HepG2 (cell line): Measurements from ENCODE around the gene RHOT2. TPM values are rescaled to one million over a fixed set of nuclear protein-coding genes. Genes with fewer than 3 reads are reported as not detected.

Source experiments
- DNMT1 ChIP-seq: sonication (generic); formaldehyde crosslinking; IDR thresholded peaks from 2 replicates; pipeline ENCODE4 v1.5.1; 2020; ENCODE audit warnings: mild to moderate bottlenecking, missing genetic modification reagents
- ESRRA ChIP-seq: sonication (generic); formaldehyde crosslinking; IDR thresholded peaks from 2 replicates; pipeline ENCODE4 v1.5.1; 2020; ENCODE audit warnings: mild to moderate bottlenecking, low read depth, missing genetic modification reagents
- HCFC1 ChIP-seq: fragments of 150-350 bp; IDR thresholded peaks from 2 replicates; pipeline ENCODE4 v1.6.1; 2014; ENCODE audit warnings: low read depth, low read length
- PAXIP1 ChIP-seq: sonication (generic); formaldehyde crosslinking; conservative IDR thresholded peaks from 2 replicates; pipeline ENCODE4 v1.4.0; 2020; ENCODE audit warnings: mild to moderate bottlenecking, missing genetic modification reagents, moderate library complexity
- ZNF18 ChIP-seq: sonication (generic); formaldehyde crosslinking; IDR thresholded peaks from 2 replicates; pipeline ENCODE4 v1.8.0; 2022; ENCODE audit warnings: mild to moderate bottlenecking, missing genetic modification reagents; ENCODE audit not compliant: insufficient replicate concordance
- ZNF552 ChIP-seq: sonication (generic); formaldehyde crosslinking; IDR thresholded peaks from 2 replicates; pipeline ENCODE4 v1.9.0; 2022; ENCODE audit warnings: missing genetic modification reagents, mild to moderate bottlenecking, borderline replicate concordance
- polyA plus RNA-seq, 8 experiments: library from polyadenylated mRNA; depleted of rRNA in 3 of 8; stranded (reverse) in 7 of 8; unstranded in 1 of 8; fragments of >200 nt; fragmentation: Illumina TruSeq in 4 of 8; extraction: Trizol in 4 of 8; gene quantifications; 2 replicates each; pipeline versions ENCODE4 v1.2.1 to v1.2.3, GENCODE V29; 2011 to 2016; ENCODE audit warnings: low read depth in 4 of 8, missing spikeins in 1 of 8, mixed read lengths in 1 of 8; ENCODE audit not compliant: insufficient read depth in 1 of 8
- total RNA-seq, 5 experiments: library from RNA; depleted of rRNA; stranded (reverse); fragments of >200 nt; fragmentation: Illumina TruSeq; extraction: Trizol; gene quantifications; 2 replicates each; pipeline ENCODE4 v1.2.3, GENCODE V29; 2016; ENCODE audit warnings: low read depth in 1 of 5
- TF ChIP-seq, protein P1 (sequence below): IDR thresholded peaks from 2 replicates; pipeline ENCODE4 v1.6.1; 2012; ENCODE audit warnings: low read length, improper control_type of control experiment
- TF ChIP-seq, protein P2 (sequence below): sonication (generic); formaldehyde crosslinking; conservative IDR thresholded peaks from 2 replicates; pipeline ENCODE4 v1.4.0; 2020; ENCODE audit warnings: missing genetic modification reagents

The RHOT2 gene
- total and polyA plus RNA-seq, 2 of the 13 experiments (the other 11 are each of a cell fraction or from before 2014, with no cell fraction given) = 63.6 to 76.9 TPM

- no peak for TF ChIP-seq PAXIP1
- no peak for TF ChIP-seq DNMT1 (CRISPR knock-in tag)
- no peak for TF ChIP-seq ZNF18
- TF ChIP-seq, protein P1, sequence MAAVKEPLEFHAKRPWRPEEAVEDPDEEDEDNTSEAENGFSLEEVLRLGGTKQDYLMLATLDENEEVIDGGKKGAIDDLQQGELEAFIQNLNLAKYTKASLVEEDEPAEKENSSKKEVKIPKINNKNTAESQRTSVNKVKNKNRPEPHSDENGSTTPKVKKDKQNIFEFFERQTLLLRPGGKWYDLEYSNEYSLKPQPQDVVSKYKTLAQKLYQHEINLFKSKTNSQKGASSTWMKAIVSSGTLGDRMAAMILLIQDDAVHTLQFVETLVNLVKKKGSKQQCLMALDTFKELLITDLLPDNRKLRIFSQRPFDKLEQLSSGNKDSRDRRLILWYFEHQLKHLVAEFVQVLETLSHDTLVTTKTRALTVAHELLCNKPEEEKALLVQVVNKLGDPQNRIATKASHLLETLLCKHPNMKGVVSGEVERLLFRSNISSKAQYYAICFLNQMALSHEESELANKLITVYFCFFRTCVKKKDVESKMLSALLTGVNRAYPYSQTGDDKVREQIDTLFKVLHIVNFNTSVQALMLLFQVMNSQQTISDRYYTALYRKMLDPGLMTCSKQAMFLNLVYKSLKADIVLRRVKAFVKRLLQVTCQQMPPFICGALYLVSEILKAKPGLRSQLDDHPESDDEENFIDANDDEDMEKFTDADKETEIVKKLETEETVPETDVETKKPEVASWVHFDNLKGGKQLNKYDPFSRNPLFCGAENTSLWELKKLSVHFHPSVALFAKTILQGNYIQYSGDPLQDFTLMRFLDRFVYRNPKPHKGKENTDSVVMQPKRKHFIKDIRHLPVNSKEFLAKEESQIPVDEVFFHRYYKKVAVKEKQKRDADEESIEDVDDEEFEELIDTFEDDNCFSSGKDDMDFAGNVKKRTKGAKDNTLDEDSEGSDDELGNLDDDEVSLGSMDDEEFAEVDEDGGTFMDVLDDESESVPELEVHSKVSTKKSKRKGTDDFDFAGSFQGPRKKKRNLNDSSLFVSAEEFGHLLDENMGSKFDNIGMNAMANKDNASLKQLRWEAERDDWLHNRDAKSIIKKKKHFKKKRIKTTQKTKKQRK = no peak
- TF ChIP-seq, protein P2, sequence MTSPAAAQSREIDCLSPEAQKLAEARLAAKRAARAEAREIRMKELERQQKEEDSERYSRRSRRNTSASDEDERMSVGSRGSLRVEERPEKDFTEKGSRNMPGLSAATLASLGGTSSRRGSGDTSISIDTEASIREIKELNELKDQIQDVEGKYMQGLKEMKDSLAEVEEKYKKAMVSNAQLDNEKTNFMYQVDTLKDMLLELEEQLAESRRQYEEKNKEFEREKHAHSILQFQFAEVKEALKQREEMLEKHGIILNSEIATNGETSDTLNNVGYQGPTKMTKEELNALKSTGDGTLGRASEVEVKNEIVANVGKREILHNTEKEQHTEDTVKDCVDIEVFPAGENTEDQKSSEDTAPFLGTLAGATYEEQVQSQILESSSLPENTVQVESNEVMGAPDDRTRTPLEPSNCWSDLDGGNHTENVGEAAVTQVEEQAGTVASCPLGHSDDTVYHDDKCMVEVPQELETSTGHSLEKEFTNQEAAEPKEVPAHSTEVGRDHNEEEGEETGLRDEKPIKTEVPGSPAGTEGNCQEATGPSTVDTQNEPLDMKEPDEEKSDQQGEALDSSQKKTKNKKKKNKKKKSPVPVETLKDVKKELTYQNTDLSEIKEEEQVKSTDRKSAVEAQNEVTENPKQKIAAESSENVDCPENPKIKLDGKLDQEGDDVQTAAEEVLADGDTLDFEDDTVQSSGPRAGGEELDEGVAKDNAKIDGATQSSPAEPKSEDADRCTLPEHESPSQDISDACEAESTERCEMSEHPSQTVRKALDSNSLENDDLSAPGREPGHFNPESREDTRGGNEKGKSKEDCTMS (CRISPR knock-in tag) = no peak
- no peak for TF ChIP-seq ZNF552 (CRISPR knock-in tag)
- TF ChIP-seq HCFC1 = no peak
- TF ChIP-seq ESRRA = no peak
Measured at GRCh38 chr16:661184-661821, 6.6 kb upstream of the RHOT2 start (continued).
